ENCODE measurements around the gene PCDHA8.
A peak's percentile ranks its signal among the peaks of the same experiment; 100 is the strongest.
"Not testable (repeated sequence)": the region's sequence is repeated elsewhere in the genome, so short reads cannot be mapped to it uniquely, and the experiment has no call there.

The PCDHA8 gene

DNA sequence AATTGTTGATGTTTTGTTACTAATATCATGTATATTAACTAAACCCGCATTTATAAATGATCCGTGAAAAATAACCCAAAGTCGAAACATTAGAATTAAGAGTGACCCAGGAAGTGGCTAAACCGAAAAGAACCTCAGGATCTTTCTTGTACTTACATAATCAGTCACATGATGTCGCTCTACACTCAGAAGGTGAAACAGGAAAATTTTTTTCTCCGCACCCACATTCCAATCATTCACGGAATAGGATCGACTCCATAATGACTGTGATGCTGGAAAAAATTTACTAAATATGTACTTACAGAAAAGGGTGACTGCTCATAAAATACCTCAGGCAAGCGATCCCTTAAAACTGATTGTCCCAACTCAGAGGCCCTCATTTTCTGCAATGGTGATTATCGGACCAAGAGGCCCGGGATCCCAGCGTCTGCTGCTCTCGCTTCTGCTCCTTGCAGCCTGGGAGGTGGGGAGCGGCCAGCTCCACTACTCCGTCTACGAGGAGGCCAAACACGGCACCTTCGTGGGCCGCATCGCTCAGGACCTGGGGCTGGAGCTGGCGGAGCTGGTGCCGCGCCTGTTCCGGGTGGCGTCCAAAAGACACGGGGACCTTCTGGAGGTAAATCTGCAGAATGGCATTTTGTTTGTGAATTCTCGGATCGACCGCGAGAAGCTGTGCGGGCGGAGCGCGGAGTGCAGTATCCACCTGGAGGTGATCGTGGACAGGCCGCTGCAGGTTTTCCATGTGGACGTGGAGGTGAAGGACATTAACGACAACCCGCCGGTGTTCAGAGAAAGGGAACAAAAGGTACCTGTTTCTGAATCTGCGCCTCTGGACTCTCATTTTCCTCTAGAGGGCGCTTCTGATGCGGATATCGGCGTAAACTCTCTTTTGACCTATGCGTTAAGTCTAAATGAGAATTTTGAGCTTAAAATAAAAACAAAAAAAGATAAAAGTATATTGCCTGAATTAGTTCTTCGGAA is 34.4 kb downstream of the PCDHA8 start, which contains the start of gene PCDHA12:
Gene PCDHA12 (plus strand): TSS at position 224 of the 981 bp plus-strand sequence. CDS start 165 bp downstream, at position 389.
- Histone ChIP-seq H3K27ac (ENCODE audit: low read depth, low read length) (no peak within 1 kb of the TSS), H3K36me3 (ENCODE audit: control insufficient read depth in 5 of 5, insufficient read depth in 5 of 5, low read length in 5 of 5) (no peaks in the 10 kb centered on the region), H3K9ac (ENCODE audit: low read length in 5 of 5) (no peak within 1 kb of the TSS), H3K27me3 (ENCODE audit: control insufficient read depth in 5 of 5, insufficient read depth in 4 of 5, low read length in 5 of 5) (peaks cover 0 to 23% (median 4%) of the 10 kb centered on the region in 5 donors), H3K4me3 (ENCODE audit: low read depth in 1 of 5, low read length in 5 of 5) (peak within 1 kb of the TSS in 2 of 5 donors; percentile 14 to 21), H3K9me3 (ENCODE audit: control insufficient read depth in 5 of 5, low read length in 5 of 5) (peaks cover 2 to 31% (median 25%) of the 10 kb centered on the region in 5 donors), H3K4me1 (ENCODE audit: control insufficient read depth in 5 of 5, insufficient read depth in 5 of 5, low read length in 5 of 5) (no peaks in the 10 kb centered on the region)

GRCh38 chr5:140876541-140877261 is 35.7 kb downstream of the PCDHA8 start:
- not testable (repeated sequence) for H3K36me3 ChIP-seq (ENCODE audit: control insufficient read depth in 5 of 5, insufficient read depth in 5 of 5, low read length in 5 of 5)

GRCh38 chr5:140877262-140877581 is 36.2 kb downstream of the PCDHA8 start:
- Histone ChIP-seq H3K27ac (ENCODE audit: low read depth, low read length) (no peak overlapping the region), H3K4me1 (ENCODE audit: control insufficient read depth in 5 of 5, insufficient read depth in 5 of 5, low read length in 5 of 5) (peaks cover 0 to 5% (median 0%) of the 10 kb centered on the region in 5 donors), H3K36me3 (ENCODE audit: control insufficient read depth in 5 of 5, insufficient read depth in 5 of 5, low read length in 5 of 5) (no peaks in the 10 kb centered on the region), H3K9ac (ENCODE audit: low read length in 5 of 5) (no peak overlapping the region), H3K27me3 (ENCODE audit: control insufficient read depth in 5 of 5, insufficient read depth in 4 of 5, low read length in 5 of 5) (peaks cover 0 to 16% (median 3%) of the 10 kb centered on the region in 5 donors), H3K9me3 (ENCODE audit: control insufficient read depth in 5 of 5, low read length in 5 of 5) (peaks cover 2 to 21% (median 16%) of the 10 kb centered on the region in 5 donors), H3K4me3 (ENCODE audit: low read depth in 1 of 5, low read length in 5 of 5) (peak overlapping the region in 1 of 5 donors; percentile 7)

More at GRCh38 chr5:140876541-140877261, 35.7 kb downstream of the PCDHA8 start:
- not testable (repeated sequence) for H3K4me3 ChIP-seq (ENCODE audit: low read depth in 1 of 5, low read length in 5 of 5); H3K27ac ChIP-seq (ENCODE audit: low read depth, low read length); H3K4me1 ChIP-seq (ENCODE audit: control insufficient read depth in 5 of 5, insufficient read depth in 5 of 5, low read length in 5 of 5); H3K9ac ChIP-seq (ENCODE audit: low read length in 5 of 5)
- peaks cover 2 to 21% (median 16%) of the 10 kb centered on the region in 5 donors for H3K9me3 ChIP-seq (ENCODE audit: control insufficient read depth in 5 of 5, low read length in 5 of 5)
- H3K27me3 ChIP-seq (ENCODE audit: control insufficient read depth in 5 of 5, insufficient read depth in 4 of 5, low read length in 5 of 5), result peaks cover 0 to 17% (median 3%) of the 10 kb centered on the region in 5 donors

DNA sequence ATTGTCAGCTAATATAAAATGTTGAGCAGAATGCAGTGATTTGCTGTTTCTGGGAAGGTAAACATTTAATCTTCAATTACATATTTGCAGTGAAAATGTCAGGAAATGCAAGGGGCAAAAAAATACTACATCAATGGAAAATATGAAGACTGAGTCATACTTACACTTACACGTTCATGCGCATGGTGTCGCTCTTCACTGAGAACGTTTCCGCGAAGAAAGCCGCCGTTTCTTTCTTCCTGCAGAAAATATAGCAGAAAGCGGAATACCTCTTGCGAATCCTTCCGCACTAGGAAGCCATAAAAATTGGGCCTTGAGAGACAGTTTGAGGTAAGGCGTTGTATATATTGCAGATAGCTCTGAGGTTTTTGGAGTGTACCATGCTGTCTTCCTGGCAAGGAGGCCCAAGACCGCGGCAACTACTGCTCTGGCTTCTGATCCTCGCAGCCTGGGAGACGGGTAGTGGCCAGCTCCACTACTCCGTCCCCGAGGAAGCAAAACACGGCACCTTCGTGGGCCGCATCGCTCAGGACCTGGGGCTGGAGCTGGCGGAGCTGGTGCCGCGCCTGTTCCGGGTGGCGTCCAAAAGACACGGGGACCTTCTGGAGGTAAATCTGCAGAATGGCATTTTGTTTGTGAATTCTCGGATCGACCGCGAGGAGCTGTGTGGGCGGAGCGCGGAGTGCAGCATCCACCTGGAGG is 41.1 kb downstream of the PCDHA8 start, which contains the start of gene PCDHA13:
Gene PCDHA13 (plus strand): TSS at position 236 of the 702 bp plus-strand sequence. CDS start 145 bp downstream, at position 381.
- Histone ChIP-seq H3K27ac (ENCODE audit: low read depth, low read length) (no peak within 1 kb of the TSS), H3K36me3 (ENCODE audit: control insufficient read depth in 5 of 5, insufficient read depth in 5 of 5, low read length in 5 of 5) (no peaks in the 10 kb centered on the region), H3K9me3 (ENCODE audit: control insufficient read depth in 5 of 5, low read length in 5 of 5) (peaks cover 2 to 30% (median 25%) of the 10 kb centered on the region in 5 donors), H3K9ac (ENCODE audit: low read length in 5 of 5) (no peak within 1 kb of the TSS), H3K27me3 (ENCODE audit: control insufficient read depth in 5 of 5, insufficient read depth in 4 of 5, low read length in 5 of 5) (peaks cover 0 to 13% (median 4%) of the 10 kb centered on the region in 5 donors), H3K4me1 (ENCODE audit: control insufficient read depth in 5 of 5, insufficient read depth in 5 of 5, low read length in 5 of 5) (peaks cover 0 to 9% (median 0%) of the 10 kb centered on the region in 5 donors), H3K4me3 (ENCODE audit: low read depth in 1 of 5, low read length in 5 of 5) (peak within 1 kb of the TSS; percentile 27 to 69 (median 61))

- H3K27me3 ChIP-seq (ENCODE audit: control insufficient read depth in 5 of 5, insufficient read depth in 4 of 5, low read length in 5 of 5), result peaks cover 0 to 8% (median 4%) of the 10 kb centered on the region in 5 donors
Measured at GRCh38 chr5:140882591-140882899, 41.6 kb downstream of the PCDHA8 start.

DNA sequence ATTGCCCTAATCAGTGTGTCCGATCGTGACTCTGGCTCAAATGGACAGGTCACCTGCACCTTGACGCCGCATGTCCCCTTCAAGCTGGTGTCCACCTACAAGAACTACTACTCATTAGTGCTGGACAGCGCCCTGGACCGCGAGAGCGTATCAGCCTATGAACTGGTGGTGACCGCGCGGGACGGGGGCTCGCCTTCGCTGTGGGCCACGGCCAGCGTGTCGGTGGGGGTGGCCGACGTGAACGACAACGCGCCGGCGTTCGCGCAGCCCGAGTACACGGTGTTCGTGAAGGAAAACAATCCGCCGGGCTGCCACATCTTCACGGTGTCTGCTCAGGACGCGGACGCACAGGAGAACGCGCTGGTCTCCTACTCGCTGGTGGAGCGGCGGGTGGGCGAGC is 42.4 kb downstream of the PCDHA8 start:
- Histone ChIP-seq H3K9me3 (ENCODE audit: control insufficient read depth in 5 of 5, low read length in 5 of 5) (peaks cover 2 to 24% (median 19%) of the 10 kb centered on the region in 5 donors), H3K27me3 (ENCODE audit: control insufficient read depth in 5 of 5, insufficient read depth in 4 of 5, low read length in 5 of 5) (peaks cover 0 to 7% (median 4%) of the 10 kb centered on the region in 5 donors), H3K9ac (ENCODE audit: low read length in 5 of 5) (no peak overlapping the region)

More at GRCh38 chr5:140882591-140882899, 41.6 kb downstream of the PCDHA8 start:
- peaks cover 2 to 25% (median 20%) of the 10 kb centered on the region in 5 donors for H3K9me3 ChIP-seq (ENCODE audit: control insufficient read depth in 5 of 5, low read length in 5 of 5)
- peak overlapping the region; percentile 27 to 67 (median 51) for H3K4me3 ChIP-seq (ENCODE audit: low read depth in 1 of 5, low read length in 5 of 5)
- H3K36me3 ChIP-seq (ENCODE audit: control insufficient read depth in 5 of 5, insufficient read depth in 5 of 5, low read length in 5 of 5), result no peaks in the 10 kb centered on the region
- no peak overlapping the region for H3K9ac ChIP-seq (ENCODE audit: low read length in 5 of 5)
- H3K27ac ChIP-seq (ENCODE audit: low read depth, low read length), result no peak overlapping the region
- peaks cover 0 to 9% (median 0%) of the 10 kb centered on the region in 5 donors for H3K4me1 ChIP-seq (ENCODE audit: control insufficient read depth in 5 of 5, insufficient read depth in 5 of 5, low read length in 5 of 5)

GRCh38 chr5:140883927-140884697 is 43.1 kb downstream of the PCDHA8 start:
- Histone ChIP-seq H3K4me1 (ENCODE audit: control insufficient read depth in 5 of 5, insufficient read depth in 5 of 5, low read length in 5 of 5) (peaks cover 0 to 9% (median 0%) of the 10 kb centered on the region in 5 donors), H3K27me3 (ENCODE audit: control insufficient read depth in 5 of 5, insufficient read depth in 4 of 5, low read length in 5 of 5) (peaks cover 0 to 7% (median 4%) of the 10 kb centered on the region in 5 donors), H3K27ac (ENCODE audit: low read depth, low read length) (no peak overlapping the region), H3K9ac (ENCODE audit: low read length in 5 of 5) (no peak overlapping the region), H3K36me3 (ENCODE audit: control insufficient read depth in 5 of 5, insufficient read depth in 5 of 5, low read length in 5 of 5) (no peaks in the 10 kb centered on the region), H3K4me3 (ENCODE audit: low read depth in 1 of 5, low read length in 5 of 5) (peak overlapping the region in 1 of 5 donors; percentile 17), H3K9me3 (ENCODE audit: control insufficient read depth in 5 of 5, low read length in 5 of 5) (peaks cover 2 to 24% (median 19%) of the 10 kb centered on the region in 5 donors)

More for the DNA sequence above, 42.4 kb downstream of the PCDHA8 start:
- Histone ChIP-seq H3K36me3 (ENCODE audit: control insufficient read depth in 5 of 5, insufficient read depth in 5 of 5, low read length in 5 of 5) (no peaks in the 10 kb centered on the region), H3K4me3 (ENCODE audit: low read depth in 1 of 5, low read length in 5 of 5) (peak overlapping the region in 1 of 5 donors; percentile 17), H3K4me1 (ENCODE audit: control insufficient read depth in 5 of 5, insufficient read depth in 5 of 5, low read length in 5 of 5) (peaks cover 0 to 9% (median 0%) of the 10 kb centered on the region in 5 donors), H3K27ac (ENCODE audit: low read depth, low read length) (no peak overlapping the region)

Measured in subcutaneous abdominal adipose tissue (tissue), 5 donors.